OCI-LY7 (cell line): Measurements from ENCODE around the gene SLC24A4. TPM values are rescaled to one million over a fixed set of nuclear protein-coding genes. Genes with fewer than 3 reads are reported as not detected.

Experiments used
- BruUV-seq: library from RNA; stranded (reverse); fragments of 400-500 nt; replicated peaks from 2 replicates; lab custom pipeline; 2021; lab: Mats Ljungman, UMichigan
- CTCF ChIA-PET: fragments of 300-600 bp; sonication (Branson Sonifier 250); formaldehyde crosslinking; loops from one replicate; lab custom pipeline; 2022; ENCODE audit warnings: antibody characterized with exemption; ENCODE audit not compliant: unreplicated experiment; lab: Charles Lee
- POLR2A ChIA-PET: fragments of 300-600 bp; sonication (Branson Sonifier 250); formaldehyde crosslinking; loops from one replicate; lab custom pipeline; 2022; ENCODE audit warnings: antibody characterized with exemption; lab: Charles Lee
- DNase-seq: peaks from one replicate; pipeline ENCODE4 v3.0.0-alpha.2; 2015; ENCODE audit warnings: low spot score
- H2AFZ ChIP-seq: fragments of 200-600 bp; sonication (generic), shearing (Covaris generic); 2 replicates; pipeline ENCODE4 v1.6.1; 2014; ENCODE audit warnings: mild to moderate bottlenecking, antibody characterized with exemption, low read length, moderate library complexity
- H3K27ac ChIP-seq: fragments of 200-600 bp; sonication (generic); 2 replicates; pipeline ENCODE4 v1.5.1; 2014; ENCODE audit warnings: mixed run types, low read depth, mild to moderate bottlenecking, moderate library complexity, low read length, inconsistent platforms; ENCODE audit not compliant: poor library complexity, severe bottlenecking
- H3K36me3 ChIP-seq: fragments of 200-600 bp; sonication (generic); 2 replicates; pipeline ENCODE4 v1.6.1; 2014; ENCODE audit warnings: mild to moderate bottlenecking, antibody characterized with exemption, low read length, moderate library complexity, mixed read lengths; ENCODE audit not compliant: insufficient read depth
- H3K4me1 ChIP-seq: fragments of 200-600 bp; sonication (generic); 2 replicates; pipeline ENCODE4 v1.5.1; 2014; ENCODE audit warnings: mild to moderate bottlenecking, low read length; ENCODE audit not compliant: insufficient read depth, poor library complexity, severe bottlenecking
- H3K4me2 ChIP-seq: fragments of 200-600 bp; sonication (generic); 2 replicates; pipeline ENCODE4 v1.6.1; 2014; ENCODE audit warnings: mild to moderate bottlenecking, low read length
- H3K4me3 ChIP-seq: fragments of 200-600 bp; sonication (generic); 2 replicates; pipeline ENCODE4 v1.5.1; 2014; ENCODE audit warnings: mild to moderate bottlenecking, low read depth, low read length; ENCODE audit not compliant: poor library complexity, severe bottlenecking
- H3K79me2 ChIP-seq: fragments of 200-600 bp; sonication (generic); 2 replicates; pipeline ENCODE4 v1.6.1; 2016; ENCODE audit warnings: low read depth, mild to moderate bottlenecking, low read length, moderate library complexity, mixed read lengths; ENCODE audit not compliant: insufficient read depth
- H3K9me2 ChIP-seq: fragments of 200-600 bp; sonication (generic); 2 replicates; pipeline ENCODE4 v1.6.1; 2016; ENCODE audit warnings: mild to moderate bottlenecking, low read length, mixed read lengths; ENCODE audit not compliant: insufficient read depth
- H3K9me3 ChIP-seq: fragments of 200-600 bp; sonication (generic); 2 replicates; pipeline ENCODE4 v1.6.1; 2014; ENCODE audit warnings: mild to moderate bottlenecking, mixed run types, low read length, mixed read lengths
- H4K20me1 ChIP-seq: fragments of 200-600 bp; sonication (generic); 2 replicates; pipeline ENCODE4 v1.6.1; 2014; ENCODE audit warnings: mild to moderate bottlenecking, antibody characterized with exemption, low read length, moderate library complexity, mixed read lengths; ENCODE audit not compliant: insufficient read depth
- EZH2phosphoT487 ChIP-seq: fragments of 200-600 bp; sonication (generic); IDR thresholded peaks from 2 replicates; pipeline ENCODE4 v1.6.1; 2018; ENCODE audit warnings: low read depth, borderline replicate concordance, mild to moderate bottlenecking, mixed run types, antibody characterized with exemption, low read length, moderate library complexity, mixed read lengths
- intact Hi-C: fragments of 100-400 bp; cut with micrococcal nuclease; formaldehyde crosslinking; loops from one replicate; pipeline ENCODE4 v1.10.0; 2022; ENCODE audit not compliant: unreplicated experiment
- total RNA-seq, 2 experiments: library from RNA; depleted of rRNA in 1 of 2; stranded (reverse); fragments of >200 nt in 1 of 2; shearing (Covaris generic) in 1 of 2; gene quantifications; 2 replicates each; pipeline ENCODE4 v1.2.3, GENCODE V29; 2014 to 2022
- TF ChIP-seq, protein P1 (sequence below): fragments of 200-600 bp; sonication (generic); conservative IDR thresholded peaks from 2 replicates; pipeline ENCODE4 v1.5.1; 2014; ENCODE audit warnings: mild to moderate bottlenecking, antibody characterized with exemption, low read length, moderate library complexity, mixed read lengths

SLC24A4 gene
- total RNA-seq, 2 experiments from 2014 or later = not detected

GRCh38 chr14:92439537-92440344 is 116.8 kb downstream of the SLC24A4 start:
- CTCF ChIA-PET = no interaction called here
- intact Hi-C loops = no loop called here

GRCh38 chr14:92440345-92441003 is 117.5 kb downstream of the SLC24A4 start:
- TF ChIP-seq, protein P1, sequence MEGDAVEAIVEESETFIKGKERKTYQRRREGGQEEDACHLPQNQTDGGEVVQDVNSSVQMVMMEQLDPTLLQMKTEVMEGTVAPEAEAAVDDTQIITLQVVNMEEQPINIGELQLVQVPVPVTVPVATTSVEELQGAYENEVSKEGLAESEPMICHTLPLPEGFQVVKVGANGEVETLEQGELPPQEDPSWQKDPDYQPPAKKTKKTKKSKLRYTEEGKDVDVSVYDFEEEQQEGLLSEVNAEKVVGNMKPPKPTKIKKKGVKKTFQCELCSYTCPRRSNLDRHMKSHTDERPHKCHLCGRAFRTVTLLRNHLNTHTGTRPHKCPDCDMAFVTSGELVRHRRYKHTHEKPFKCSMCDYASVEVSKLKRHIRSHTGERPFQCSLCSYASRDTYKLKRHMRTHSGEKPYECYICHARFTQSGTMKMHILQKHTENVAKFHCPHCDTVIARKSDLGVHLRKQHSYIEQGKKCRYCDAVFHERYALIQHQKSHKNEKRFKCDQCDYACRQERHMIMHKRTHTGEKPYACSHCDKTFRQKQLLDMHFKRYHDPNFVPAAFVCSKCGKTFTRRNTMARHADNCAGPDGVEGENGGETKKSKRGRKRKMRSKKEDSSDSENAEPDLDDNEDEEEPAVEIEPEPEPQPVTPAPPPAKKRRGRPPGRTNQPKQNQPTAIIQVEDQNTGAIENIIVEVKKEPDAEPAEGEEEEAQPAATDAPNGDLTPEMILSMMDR = no peak
- TF ChIP-seq EZH2phosphoT487 = no peak
- H3K4me3 ChIP-seq = no peak overlapping the region
- no peaks in the 10 kb centered on the region for H3K9me2 ChIP-seq
- H3K9me3 ChIP-seq = no peaks in the 10 kb centered on the region
- POLR2A ChIA-PET = no interaction called here
- intact Hi-C loops = no loop called here
- BruUV-seq = no TSS peak
- DNase-seq = no peak
- H4K20me1 ChIP-seq = no peaks in the 10 kb centered on the region
- H3K4me1 ChIP-seq = peaks cover 8% of the 10 kb centered on the region
- no peak overlapping the region for H2AFZ ChIP-seq
- no peaks in the 10 kb centered on the region for H3K36me3 ChIP-seq
- no peak overlapping the region for H3K27ac ChIP-seq
- no peak overlapping the region for H3K4me2 ChIP-seq
- H3K79me2 ChIP-seq = no peaks in the 10 kb centered on the region
- CTCF ChIA-PET = no interaction called here

More at GRCh38 chr14:92439537-92440344, 116.8 kb downstream of the SLC24A4 start:
- no peaks in the 10 kb centered on the region for H3K9me2 ChIP-seq
- no peaks in the 10 kb centered on the region for H3K79me2 ChIP-seq
- no peak for TF ChIP-seq EZH2phosphoT487
- TF ChIP-seq, protein P1 = no peak
- H3K4me1 ChIP-seq = peaks cover 8% of the 10 kb centered on the region
- POLR2A ChIA-PET = no interaction called here
- H3K4me3 ChIP-seq = no peak overlapping the region
- no peak overlapping the region for H3K27ac ChIP-seq
- no peaks in the 10 kb centered on the region for H3K9me3 ChIP-seq
- no peaks in the 10 kb centered on the region for H3K36me3 ChIP-seq
- H2AFZ ChIP-seq = no peak overlapping the region
- no peak overlapping the region for H3K4me2 ChIP-seq
- DNase-seq = peak; percentile 31
- BruUV-seq = no TSS peak
- H4K20me1 ChIP-seq = no peaks in the 10 kb centered on the region
